DMS 273 (cell line): ENCODE measurements around the gene GNPTG.

Source experiments
- DNase-seq: peaks from one replicate; lab custom pipeline; 2025; ENCODE audit not compliant: unreplicated experiment; lab: John Stamatoyannopoulos, UW

Gene GNPTG

DNA sequence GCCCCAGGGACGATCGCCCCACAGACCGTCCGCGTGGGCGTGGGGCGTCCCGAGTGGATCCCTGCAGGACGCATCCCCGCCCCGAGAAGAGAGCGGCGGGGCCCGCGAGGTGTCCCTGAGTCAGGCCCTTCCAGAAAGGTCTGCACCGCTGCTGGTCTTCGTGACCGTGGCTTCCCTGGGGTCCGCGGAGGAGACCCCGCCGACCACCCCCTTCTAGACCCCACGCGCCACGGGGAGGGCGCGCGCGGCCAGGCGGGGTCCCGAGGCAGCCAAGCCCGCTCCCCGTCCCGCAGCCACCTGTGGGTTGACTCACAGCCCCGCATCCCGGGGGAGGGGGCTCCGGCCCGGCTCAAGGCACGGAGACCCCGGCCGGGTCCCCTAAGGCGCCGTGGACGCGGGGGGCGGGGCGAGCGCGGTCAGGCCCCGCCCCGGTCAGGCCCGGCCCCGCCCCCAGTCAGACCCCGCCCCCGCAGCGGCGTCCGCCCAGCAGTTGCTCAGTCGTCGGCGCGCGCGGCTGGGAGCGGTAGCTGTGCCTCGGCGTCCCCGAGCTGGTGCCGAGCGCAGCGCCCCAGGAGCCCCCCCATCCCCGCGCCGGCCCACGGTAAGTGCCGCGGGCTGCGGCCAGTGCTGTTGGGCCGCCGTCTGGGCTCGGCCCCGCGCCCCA lies 18.4 kb upstream of the GNPTG start, which contains the start of gene BAIAP3:
TSS of gene BAIAP3 (plus strand) at position 497 of the 664 bp plus-strand sequence. CDS start 4,905 bp downstream, outside the sequence.
- DNase-seq, result peak; percentile 60

- no peak for DNase-seq
These were observed 17.7 kb upstream of the GNPTG start for GRCh38 chr16:1333854-1334700.

DNA sequence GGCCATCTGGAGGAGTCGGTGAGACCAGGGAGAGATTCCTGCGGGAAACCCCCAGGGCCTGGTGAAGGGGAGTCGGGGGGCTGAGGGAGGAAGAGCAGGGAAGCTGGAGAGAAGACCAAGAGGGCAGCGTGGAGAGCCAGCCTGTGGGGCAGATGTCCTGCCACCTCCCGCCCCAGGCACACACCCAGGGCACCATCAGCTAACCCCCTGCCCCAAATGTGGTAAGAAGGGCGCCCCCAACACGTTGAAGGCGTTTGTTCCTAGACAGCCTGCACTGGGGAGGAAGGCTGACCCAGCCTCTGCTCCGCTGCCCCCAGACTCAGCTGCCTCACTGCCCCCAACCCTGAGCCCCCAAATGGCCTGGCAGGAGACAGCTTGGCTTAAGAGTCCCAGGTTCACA lies 17.0 kb upstream of the GNPTG start:
- DNase-seq, result no peak

GRCh38 chr16:1335211-1335971 lies 16.3 kb upstream of the GNPTG start:
- peak; percentile 69 for DNase-seq

DNA sequence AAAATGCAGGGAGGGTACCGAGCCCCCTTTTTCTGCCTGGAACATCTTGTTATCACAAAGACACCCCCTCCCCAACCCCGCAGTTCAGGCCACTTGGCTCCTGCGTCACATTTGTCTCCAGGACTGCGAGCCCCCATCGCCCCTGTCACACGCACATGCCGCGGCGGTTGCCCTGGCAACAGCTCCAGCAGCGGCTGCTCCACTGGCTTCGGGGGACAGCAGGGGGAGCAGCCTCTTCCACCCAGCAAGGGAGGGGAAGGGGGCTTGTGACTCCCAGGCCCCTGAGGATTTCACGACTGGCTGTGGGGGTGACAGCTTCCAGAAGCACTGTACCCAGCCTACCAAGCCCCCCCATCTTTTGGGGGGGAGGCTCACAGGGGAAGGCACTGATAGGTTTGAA lies 15.7 kb upstream of the GNPTG start:
- DNase-seq, result peak; percentile 76

GRCh38 chr16:1336619-1337018 lies 15.1 kb upstream of the GNPTG start:
- no peak for DNase-seq

DNA sequence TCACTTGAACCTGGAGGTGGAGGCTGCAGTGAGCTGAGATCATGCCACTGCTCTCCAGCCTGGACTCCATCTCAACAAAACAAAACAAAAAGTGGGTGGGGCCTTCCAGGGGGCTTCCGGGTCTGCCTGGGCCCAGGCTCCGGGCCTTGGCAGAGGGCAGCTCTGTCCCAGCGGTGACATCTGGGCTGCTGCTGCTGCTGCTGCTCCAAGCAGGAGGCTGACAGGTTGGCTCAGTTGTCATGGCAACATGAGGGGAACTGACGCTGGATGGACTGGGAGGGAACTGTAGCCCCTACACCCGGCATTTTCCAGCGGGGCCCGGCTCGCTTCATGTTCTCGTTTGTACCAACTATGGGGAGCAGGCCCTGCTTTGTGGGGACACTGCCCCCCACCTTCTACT lies 14.2 kb upstream of the GNPTG start:
- peak; percentile 90 for DNase-seq

- peak; percentile 77 for DNase-seq
These were observed 13.5 kb upstream of the GNPTG start for GRCh38 chr16:1338119-1338730.

- no peak for DNase-seq
These were observed 12.7 kb upstream of the GNPTG start for GRCh38 chr16:1338855-1339675.

- no peak for DNase-seq
These were observed 10.8 kb upstream of the GNPTG start for GRCh38 chr16:1340730-1341494.

DNA sequence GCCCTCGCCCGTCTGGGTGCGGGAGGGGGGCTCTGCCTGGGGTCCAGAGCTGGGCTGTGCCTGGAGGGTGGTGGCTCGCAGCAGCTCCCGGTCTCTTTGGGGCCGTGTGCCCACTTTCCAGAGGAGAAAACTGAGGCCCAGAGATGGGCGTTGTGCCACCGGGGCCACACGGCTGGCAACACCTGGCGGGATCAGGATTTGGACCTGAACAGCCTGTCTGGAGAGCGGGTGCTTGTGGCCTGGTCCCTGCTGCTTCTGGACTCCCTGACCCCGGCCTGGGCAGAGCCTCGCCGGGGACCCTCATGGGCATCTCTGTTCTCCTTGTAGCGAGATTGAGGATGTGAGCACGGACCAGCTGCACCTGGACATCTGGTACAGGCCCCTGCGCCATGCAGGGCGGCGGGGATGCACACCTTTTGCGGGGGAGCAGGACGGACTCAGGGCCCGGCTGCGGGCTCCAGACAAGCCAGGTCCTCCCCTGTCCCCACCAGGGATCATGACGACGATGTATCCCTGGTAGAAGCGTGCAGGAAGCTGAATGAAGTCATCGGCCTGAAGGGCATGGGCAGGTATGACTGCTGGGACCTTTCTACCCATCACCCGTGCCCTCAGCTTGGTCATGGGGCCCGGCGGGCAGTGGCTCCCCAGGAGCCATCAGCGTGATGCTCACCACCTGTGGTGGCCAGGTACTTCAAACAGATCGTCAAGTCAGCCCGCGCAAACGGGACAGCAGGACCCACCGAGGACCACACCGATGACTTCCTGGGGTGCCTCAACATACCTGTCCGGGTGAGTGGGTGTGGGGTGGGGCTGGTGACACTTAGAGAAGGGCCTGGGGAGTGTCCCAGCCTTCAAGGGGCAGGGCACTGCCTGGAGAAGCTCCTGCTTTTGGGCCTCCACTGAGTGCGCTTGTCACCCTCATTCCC lies 10.0 kb upstream of the GNPTG start:
- no peak for DNase-seq

GRCh38 chr16:1342526-1343427 lies 9.0 kb upstream of the GNPTG start:
- peak; percentile 100 for DNase-seq

- peak; percentile 61 for DNase-seq
These were observed 8.1 kb upstream of the GNPTG start for GRCh38 chr16:1343428-1344242.

DNA sequence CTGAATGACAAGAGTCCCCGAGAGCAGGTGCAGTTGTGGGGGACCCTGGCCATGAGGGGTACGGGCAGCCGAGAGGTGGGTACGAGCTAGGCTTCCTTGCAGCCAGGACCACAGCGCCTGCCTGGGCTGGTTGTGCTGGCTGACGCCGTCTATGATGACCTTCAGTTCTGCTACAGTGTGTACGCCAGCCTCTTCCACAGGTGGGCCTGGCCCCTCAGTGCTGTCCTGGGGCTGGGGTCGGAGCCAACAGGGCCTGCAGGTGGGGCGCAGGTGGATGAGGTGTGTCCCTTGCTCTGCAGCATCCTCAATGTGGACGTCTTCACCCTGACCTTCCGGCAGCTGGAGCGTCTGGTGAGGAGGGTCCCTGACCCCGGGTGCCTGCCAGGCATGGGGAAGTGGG lies 7.2 kb upstream of the GNPTG start:
- no peak for DNase-seq

- peak; percentile 54 for DNase-seq
These were observed 6.6 kb upstream of the GNPTG start for GRCh38 chr16:1345087-1345486.

GRCh38 chr16:1345651-1346421 lies 5.9 kb upstream of the GNPTG start:
- DNase-seq, result no peak
